HL-60 (cell line): ENCODE results near the gene TGM2.

ENCODE experiments used
- DNase-seq, 2 experiments: peaks; one replicate each; pipeline ENCODE4 v3.0.0-alpha.2; 2010 to 2020; ENCODE audit warnings: low read depth in 1 of 2, low spot score in 1 of 2
- H3K27ac ChIP-seq: fragments of 250-450 bp; sonication (Bioruptor Pico); replicated peaks from 2 replicates; pipeline ENCODE4 v1.5.1; 2020; ENCODE audit warnings: mild to moderate bottlenecking, moderate library complexity
- H3K27me3 ChIP-seq: fragments of 250-450 bp; sonication (Bioruptor Pico); 2 replicates; pipeline ENCODE4 v1.5.1; 2021; ENCODE audit warnings: mild to moderate bottlenecking, moderate library complexity; ENCODE audit not compliant: insufficient read depth, poor library complexity, severe bottlenecking
- H3K4me3 ChIP-seq: replicated peaks from 2 replicates; pipeline ENCODE4 v1.5.1; 2011; ENCODE audit warnings: mild to moderate bottlenecking, control low read depth, low read length; ENCODE audit not compliant: insufficient read depth
- GABPA ChIP-seq: IDR thresholded peaks from 2 replicates; pipeline ENCODE4 v1.6.1; 2012; ENCODE audit warnings: low read depth
- POLR2AphosphoS5 ChIP-seq: IDR thresholded peaks from 2 replicates; pipeline ENCODE4 v1.6.1; 2012; ENCODE audit warnings: low read depth
- SPI1 ChIP-seq: IDR thresholded peaks from 2 replicates; pipeline ENCODE4 v1.6.1; 2012; ENCODE audit warnings: low read depth, mild to moderate bottlenecking, borderline replicate concordance
- TF ChIP-seq, protein P1 (sequence below): IDR thresholded peaks from 2 replicates; pipeline ENCODE4 v1.6.1; 2012; ENCODE audit warnings: low read depth; ENCODE audit not compliant: insufficient replicate concordance
- TF ChIP-seq, protein P2 (sequence below): IDR thresholded peaks from one replicate; pipeline ENCODE4 v1.5.1; 2011; ENCODE audit warnings: low read length, control low read depth, inconsistent platforms; ENCODE audit not compliant: insufficient read depth

Gene TGM2

DNA sequence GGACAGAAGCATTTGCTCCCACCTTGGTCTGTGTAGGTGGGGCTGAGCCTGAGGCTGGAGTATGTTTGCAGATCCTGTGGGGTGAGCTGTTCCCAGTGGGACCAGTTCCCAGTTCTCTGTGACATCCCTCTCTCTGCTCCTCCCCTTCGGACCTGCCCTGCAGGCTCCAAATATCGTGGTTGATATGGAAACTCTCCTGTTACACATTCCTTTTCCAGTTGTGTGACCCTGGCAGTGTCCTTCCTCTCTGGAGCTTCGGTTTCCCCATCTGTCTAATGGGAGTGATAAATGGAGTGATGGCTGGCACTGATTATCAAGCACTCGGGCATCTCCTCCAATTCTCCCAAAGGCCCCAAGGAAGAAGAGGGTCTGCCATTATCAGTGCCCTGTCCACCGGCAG is 15.7 kb upstream of the TGM2 start:
- no peak for DNase-seq
- no peaks in the 10 kb centered on the region for H3K27me3 ChIP-seq
- H3K27ac ChIP-seq = no peak overlapping the region
- TF ChIP-seq POLR2AphosphoS5 (no peak), SPI1 (no peak)
- TF ChIP-seq, protein P1, sequence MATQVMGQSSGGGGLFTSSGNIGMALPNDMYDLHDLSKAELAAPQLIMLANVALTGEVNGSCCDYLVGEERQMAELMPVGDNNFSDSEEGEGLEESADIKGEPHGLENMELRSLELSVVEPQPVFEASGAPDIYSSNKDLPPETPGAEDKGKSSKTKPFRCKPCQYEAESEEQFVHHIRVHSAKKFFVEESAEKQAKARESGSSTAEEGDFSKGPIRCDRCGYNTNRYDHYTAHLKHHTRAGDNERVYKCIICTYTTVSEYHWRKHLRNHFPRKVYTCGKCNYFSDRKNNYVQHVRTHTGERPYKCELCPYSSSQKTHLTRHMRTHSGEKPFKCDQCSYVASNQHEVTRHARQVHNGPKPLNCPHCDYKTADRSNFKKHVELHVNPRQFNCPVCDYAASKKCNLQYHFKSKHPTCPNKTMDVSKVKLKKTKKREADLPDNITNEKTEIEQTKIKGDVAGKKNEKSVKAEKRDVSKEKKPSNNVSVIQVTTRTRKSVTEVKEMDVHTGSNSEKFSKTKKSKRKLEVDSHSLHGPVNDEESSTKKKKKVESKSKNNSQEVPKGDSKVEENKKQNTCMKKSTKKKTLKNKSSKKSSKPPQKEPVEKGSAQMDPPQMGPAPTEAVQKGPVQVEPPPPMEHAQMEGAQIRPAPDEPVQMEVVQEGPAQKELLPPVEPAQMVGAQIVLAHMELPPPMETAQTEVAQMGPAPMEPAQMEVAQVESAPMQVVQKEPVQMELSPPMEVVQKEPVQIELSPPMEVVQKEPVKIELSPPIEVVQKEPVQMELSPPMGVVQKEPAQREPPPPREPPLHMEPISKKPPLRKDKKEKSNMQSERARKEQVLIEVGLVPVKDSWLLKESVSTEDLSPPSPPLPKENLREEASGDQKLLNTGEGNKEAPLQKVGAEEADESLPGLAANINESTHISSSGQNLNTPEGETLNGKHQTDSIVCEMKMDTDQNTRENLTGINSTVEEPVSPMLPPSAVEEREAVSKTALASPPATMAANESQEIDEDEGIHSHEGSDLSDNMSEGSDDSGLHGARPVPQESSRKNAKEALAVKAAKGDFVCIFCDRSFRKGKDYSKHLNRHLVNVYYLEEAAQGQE = no peak
- no peak overlapping the region for H3K4me3 ChIP-seq

DNA sequence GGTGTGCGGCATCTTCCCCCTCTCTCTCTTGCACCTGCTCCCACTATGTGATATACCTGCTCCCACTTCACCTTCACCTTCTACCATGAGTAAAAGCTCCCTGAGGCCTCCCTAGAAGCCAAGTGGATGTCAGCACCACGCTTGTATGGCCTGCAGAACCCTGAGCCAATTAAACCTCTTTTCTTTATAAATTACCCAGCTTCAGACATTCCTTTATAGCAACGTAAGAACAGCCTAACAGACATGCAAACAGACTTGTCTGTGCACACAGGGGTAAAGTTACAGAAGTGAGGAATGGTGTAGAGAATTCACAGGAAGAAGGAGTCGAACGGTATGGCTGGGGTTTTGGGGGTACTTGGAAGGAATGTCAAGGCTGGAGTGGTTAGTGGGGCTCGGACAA is 14.8 kb upstream of the TGM2 start:
- H3K27me3 ChIP-seq = no peaks in the 10 kb centered on the region
- no peak for DNase-seq
- no peak overlapping the region for H3K27ac ChIP-seq
- TF ChIP-seq, protein P1 = no peak
- TF ChIP-seq SPI1 (no peak), GABPA (no peak), POLR2AphosphoS5 (no peak)
- TF ChIP-seq, protein P2, sequence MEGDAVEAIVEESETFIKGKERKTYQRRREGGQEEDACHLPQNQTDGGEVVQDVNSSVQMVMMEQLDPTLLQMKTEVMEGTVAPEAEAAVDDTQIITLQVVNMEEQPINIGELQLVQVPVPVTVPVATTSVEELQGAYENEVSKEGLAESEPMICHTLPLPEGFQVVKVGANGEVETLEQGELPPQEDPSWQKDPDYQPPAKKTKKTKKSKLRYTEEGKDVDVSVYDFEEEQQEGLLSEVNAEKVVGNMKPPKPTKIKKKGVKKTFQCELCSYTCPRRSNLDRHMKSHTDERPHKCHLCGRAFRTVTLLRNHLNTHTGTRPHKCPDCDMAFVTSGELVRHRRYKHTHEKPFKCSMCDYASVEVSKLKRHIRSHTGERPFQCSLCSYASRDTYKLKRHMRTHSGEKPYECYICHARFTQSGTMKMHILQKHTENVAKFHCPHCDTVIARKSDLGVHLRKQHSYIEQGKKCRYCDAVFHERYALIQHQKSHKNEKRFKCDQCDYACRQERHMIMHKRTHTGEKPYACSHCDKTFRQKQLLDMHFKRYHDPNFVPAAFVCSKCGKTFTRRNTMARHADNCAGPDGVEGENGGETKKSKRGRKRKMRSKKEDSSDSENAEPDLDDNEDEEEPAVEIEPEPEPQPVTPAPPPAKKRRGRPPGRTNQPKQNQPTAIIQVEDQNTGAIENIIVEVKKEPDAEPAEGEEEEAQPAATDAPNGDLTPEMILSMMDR = no peak
- H3K4me3 ChIP-seq = no peak overlapping the region

DNA sequence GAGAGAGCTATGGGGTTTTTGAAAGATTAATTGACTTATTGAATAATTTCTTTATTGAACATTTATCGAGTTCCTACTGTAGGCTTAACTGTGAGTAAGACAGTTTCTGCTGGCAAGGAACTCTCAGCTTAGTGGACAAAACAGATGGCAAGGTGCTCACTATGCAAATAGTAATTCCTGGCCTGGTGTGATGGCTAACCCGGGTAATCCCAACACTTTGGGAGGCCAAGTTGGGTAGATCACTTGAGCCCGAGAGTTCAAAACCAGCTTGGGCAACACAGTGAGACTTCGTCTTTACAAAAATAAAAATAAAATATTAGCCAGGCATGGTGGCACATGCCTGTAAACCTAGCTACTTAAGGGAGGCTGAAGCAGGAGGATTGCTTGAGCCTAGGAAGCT is 13.5 kb upstream of the TGM2 start:
- DNase-seq = no peak
- Histone ChIP-seq H3K27me3 (no peaks in the 10 kb centered on the region), H3K27ac (no peak overlapping the region), H3K4me3 (no peak overlapping the region)
- TF ChIP-seq SPI1 (no peak), GABPA (no peak), POLR2AphosphoS5 (no peak)
- TF ChIP-seq, protein P2 = no peak
- TF ChIP-seq, protein P1 = no peak

DNA sequence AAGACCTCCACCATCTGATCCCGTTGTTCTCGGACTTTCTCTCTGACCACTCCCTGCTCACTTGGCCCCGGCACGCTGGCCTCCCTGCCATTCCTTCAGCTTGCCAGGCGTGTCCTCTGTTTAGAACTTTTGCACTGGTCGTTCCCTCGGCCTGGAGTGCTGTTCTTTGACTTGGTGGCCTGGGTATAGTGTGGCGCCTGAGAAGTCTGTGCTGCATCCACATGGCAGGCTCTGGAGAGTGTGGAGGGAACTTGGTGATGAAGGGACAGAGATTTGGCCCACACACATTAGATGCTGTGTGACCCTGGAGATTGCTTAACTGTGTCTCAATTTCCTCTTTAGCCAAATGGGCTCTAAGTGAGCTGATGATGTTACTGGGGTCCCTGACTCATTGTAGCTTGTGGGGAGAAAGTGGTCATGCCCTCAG is 13.0 kb upstream of the TGM2 start:
- DNase-seq = no peak
- H3K4me3 ChIP-seq = no peak overlapping the region
- no peak overlapping the region for H3K27ac ChIP-seq
- TF ChIP-seq POLR2AphosphoS5 = no peak
- no peak for TF ChIP-seq SPI1
- TF ChIP-seq, protein P1 = no peak
- TF ChIP-seq, protein P2 = no peak
- no peak for TF ChIP-seq GABPA
- H3K27me3 ChIP-seq = no peaks in the 10 kb centered on the region
